ENCODE results near the gene CPA3.

Gene CPA3

GRCh38 chr3:148914936-148915690 is 50.0 kb downstream of the CPA3 start:
- no peak for DNase-seq (ENCODE audit: low read depth in 2 of 2)

GRCh38 chr3:148916132-148916531 is 51.0 kb downstream of the CPA3 start:
- DNase-seq (ENCODE audit: low read depth in 2 of 2): no peak

GRCh38 chr3:148922467-148922866 is 57.4 kb downstream of the CPA3 start:
- DNase-seq (ENCODE audit: low read depth in 2 of 2): no peak

GRCh38 chr3:148923592-148923991 is 58.5 kb downstream of the CPA3 start:
- no peak for DNase-seq (ENCODE audit: low read depth in 2 of 2)

- no peak for DNase-seq (ENCODE audit: low read depth in 2 of 2)
These were observed 59.5 kb downstream of the CPA3 start for GRCh38 chr3:148924562-148924961.

- DNase-seq (ENCODE audit: low read depth in 2 of 2): no peak
These were observed 60.7 kb downstream of the CPA3 start for GRCh38 chr3:148925845-148926244.

- DNase-seq (ENCODE audit: low read depth in 2 of 2): no peak
These were observed 65.7 kb downstream of the CPA3 start for GRCh38 chr3:148930752-148931151.

- DNase-seq (ENCODE audit: low read depth in 2 of 2): no peak
These were observed 66.5 kb downstream of the CPA3 start for GRCh38 chr3:148931574-148931973.

GRCh38 chr3:148932972-148933371 is 67.9 kb downstream of the CPA3 start:
- no peak for DNase-seq (ENCODE audit: low read depth in 2 of 2)

- DNase-seq (ENCODE audit: low read depth in 2 of 2): no peak
These were observed 72.6 kb downstream of the CPA3 start for GRCh38 chr3:148937467-148938255.

GRCh38 chr3:148938306-148938705 is 73.2 kb downstream of the CPA3 start:
- no peak for DNase-seq (ENCODE audit: low read depth in 2 of 2)

- DNase-seq (ENCODE audit: low read depth in 2 of 2): no peak
These were observed 73.8 kb downstream of the CPA3 start for GRCh38 chr3:148938936-148939335.

- DNase-seq (ENCODE audit: low read depth in 2 of 2): no peak
These were observed 75.9 kb downstream of the CPA3 start for GRCh38 chr3:148940983-148941382.

- DNase-seq (ENCODE audit: low read depth in 2 of 2): no peak
These were observed 78.6 kb downstream of the CPA3 start for GRCh38 chr3:148943506-148944205.

- no peak for DNase-seq (ENCODE audit: low read depth in 2 of 2)
These were observed 80.0 kb downstream of the CPA3 start for GRCh38 chr3:148945116-148945515.
